ENCODE results near the gene LDAH. TPM values are rescaled to one million over a fixed set of nuclear protein-coding genes. Genes with fewer than 3 reads are reported as not detected.

Gene LDAH
- total RNA-seq, 1 experiment from 2014 or later, result 17.2 TPM

- in situ Hi-C loops (cut with HindIII; ENCODE audit: low pct_unique_long_range_greater_than_20kb, low sequenced_read_pairs), result no loop called here
- TF ChIP-seq SIN3A (IDR thresholded peaks at IDR 0.05; ENCODE audit: borderline replicate concordance, insufficient read depth, low read depth, low read length), result no peak
- TF ChIP-seq TCF7L2 (IDR thresholded peaks at IDR 0.05; ENCODE audit: low read depth, low read length), result no peak
- TF ChIP-seq POLR2AphosphoS5 (IDR thresholded peaks at IDR 0.05; ENCODE audit: low read depth, low read length), result no peak
- TF ChIP-seq, protein P1, sequence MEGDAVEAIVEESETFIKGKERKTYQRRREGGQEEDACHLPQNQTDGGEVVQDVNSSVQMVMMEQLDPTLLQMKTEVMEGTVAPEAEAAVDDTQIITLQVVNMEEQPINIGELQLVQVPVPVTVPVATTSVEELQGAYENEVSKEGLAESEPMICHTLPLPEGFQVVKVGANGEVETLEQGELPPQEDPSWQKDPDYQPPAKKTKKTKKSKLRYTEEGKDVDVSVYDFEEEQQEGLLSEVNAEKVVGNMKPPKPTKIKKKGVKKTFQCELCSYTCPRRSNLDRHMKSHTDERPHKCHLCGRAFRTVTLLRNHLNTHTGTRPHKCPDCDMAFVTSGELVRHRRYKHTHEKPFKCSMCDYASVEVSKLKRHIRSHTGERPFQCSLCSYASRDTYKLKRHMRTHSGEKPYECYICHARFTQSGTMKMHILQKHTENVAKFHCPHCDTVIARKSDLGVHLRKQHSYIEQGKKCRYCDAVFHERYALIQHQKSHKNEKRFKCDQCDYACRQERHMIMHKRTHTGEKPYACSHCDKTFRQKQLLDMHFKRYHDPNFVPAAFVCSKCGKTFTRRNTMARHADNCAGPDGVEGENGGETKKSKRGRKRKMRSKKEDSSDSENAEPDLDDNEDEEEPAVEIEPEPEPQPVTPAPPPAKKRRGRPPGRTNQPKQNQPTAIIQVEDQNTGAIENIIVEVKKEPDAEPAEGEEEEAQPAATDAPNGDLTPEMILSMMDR (IDR thresholded peaks at IDR 0.05), result no peak
- no peaks in the 10 kb centered on the region for H3K36me3 ChIP-seq (ENCODE audit: control insufficient read depth, insufficient read depth, low read length)
- ATAC-seq (no peak), DNase-seq (ENCODE audit: low read depth, low spot score) (no peak)
- POLR2A ChIA-PET, result no interaction called here
- CTCF ChIA-PET, result no interaction called here
- H3K27ac ChIP-seq (ENCODE audit: low read length), result no peak overlapping the region
- intact Hi-C loops (cut with micrococcal nuclease; ENCODE audit: unreplicated experiment), result no loop called here
- H3K4me3 ChIP-seq (ENCODE audit: low read depth in 2 of 2, low read length in 2 of 2), result no peak overlapping the region
- H3K27me3 ChIP-seq (ENCODE audit: control insufficient read depth, insufficient read depth, low read length), result no peaks in the 10 kb centered on the region
- no peaks in the 10 kb centered on the region for H3K9me3 ChIP-seq (ENCODE audit: control insufficient read depth, insufficient read depth, low read depth, low read length)
- no TSS peak for BruUV-seq (replicated peaks)
- H3K4me1 ChIP-seq (ENCODE audit: control insufficient read depth, insufficient read depth, low read length), result no peaks in the 10 kb centered on the region
These were observed 96.0 kb downstream of the LDAH start for GRCh38 chr2:20726913-20727312.

GRCh38 chr2:20725782-20726181 lies 97.1 kb downstream of the LDAH start:
- Histone ChIP-seq H3K4me1 (ENCODE audit: control insufficient read depth, insufficient read depth, low read length) (no peaks in the 10 kb centered on the region), H3K27ac (ENCODE audit: low read length) (no peak overlapping the region), H3K9me3 (ENCODE audit: control insufficient read depth, insufficient read depth, low read depth, low read length) (no peaks in the 10 kb centered on the region), H3K36me3 (ENCODE audit: control insufficient read depth, insufficient read depth, low read length) (no peaks in the 10 kb centered on the region), H3K4me3 (ENCODE audit: low read depth in 2 of 2, low read length in 2 of 2) (no peak overlapping the region), H3K27me3 (ENCODE audit: control insufficient read depth, insufficient read depth, low read length) (no peaks in the 10 kb centered on the region)
- TF ChIP-seq TCF7L2 (IDR thresholded peaks at IDR 0.05; ENCODE audit: low read depth, low read length), result no peak
- TF ChIP-seq, protein P2, sequence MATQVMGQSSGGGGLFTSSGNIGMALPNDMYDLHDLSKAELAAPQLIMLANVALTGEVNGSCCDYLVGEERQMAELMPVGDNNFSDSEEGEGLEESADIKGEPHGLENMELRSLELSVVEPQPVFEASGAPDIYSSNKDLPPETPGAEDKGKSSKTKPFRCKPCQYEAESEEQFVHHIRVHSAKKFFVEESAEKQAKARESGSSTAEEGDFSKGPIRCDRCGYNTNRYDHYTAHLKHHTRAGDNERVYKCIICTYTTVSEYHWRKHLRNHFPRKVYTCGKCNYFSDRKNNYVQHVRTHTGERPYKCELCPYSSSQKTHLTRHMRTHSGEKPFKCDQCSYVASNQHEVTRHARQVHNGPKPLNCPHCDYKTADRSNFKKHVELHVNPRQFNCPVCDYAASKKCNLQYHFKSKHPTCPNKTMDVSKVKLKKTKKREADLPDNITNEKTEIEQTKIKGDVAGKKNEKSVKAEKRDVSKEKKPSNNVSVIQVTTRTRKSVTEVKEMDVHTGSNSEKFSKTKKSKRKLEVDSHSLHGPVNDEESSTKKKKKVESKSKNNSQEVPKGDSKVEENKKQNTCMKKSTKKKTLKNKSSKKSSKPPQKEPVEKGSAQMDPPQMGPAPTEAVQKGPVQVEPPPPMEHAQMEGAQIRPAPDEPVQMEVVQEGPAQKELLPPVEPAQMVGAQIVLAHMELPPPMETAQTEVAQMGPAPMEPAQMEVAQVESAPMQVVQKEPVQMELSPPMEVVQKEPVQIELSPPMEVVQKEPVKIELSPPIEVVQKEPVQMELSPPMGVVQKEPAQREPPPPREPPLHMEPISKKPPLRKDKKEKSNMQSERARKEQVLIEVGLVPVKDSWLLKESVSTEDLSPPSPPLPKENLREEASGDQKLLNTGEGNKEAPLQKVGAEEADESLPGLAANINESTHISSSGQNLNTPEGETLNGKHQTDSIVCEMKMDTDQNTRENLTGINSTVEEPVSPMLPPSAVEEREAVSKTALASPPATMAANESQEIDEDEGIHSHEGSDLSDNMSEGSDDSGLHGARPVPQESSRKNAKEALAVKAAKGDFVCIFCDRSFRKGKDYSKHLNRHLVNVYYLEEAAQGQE (IDR thresholded peaks at IDR 0.05; ENCODE audit: insufficient read depth in 1 of 2, low read depth in 2 of 2, low read length in 1 of 2), result no peak
- no peak for TF ChIP-seq POLR2AphosphoS5 (IDR thresholded peaks at IDR 0.05; ENCODE audit: low read depth, low read length)
- TF ChIP-seq, protein P1 (IDR thresholded peaks at IDR 0.05), result no peak
- no peak for TF ChIP-seq SIN3A (IDR thresholded peaks at IDR 0.05; ENCODE audit: borderline replicate concordance, insufficient read depth, low read depth, low read length)
- DNase-seq (ENCODE audit: low read depth, low spot score) (no peak), ATAC-seq (no peak)
- intact Hi-C loops (cut with micrococcal nuclease; ENCODE audit: unreplicated experiment) (no loop called here), in situ Hi-C loops (cut with HindIII; ENCODE audit: low pct_unique_long_range_greater_than_20kb, low sequenced_read_pairs) (no loop called here)
- no TSS peak for BruUV-seq (replicated peaks)
- ChIA-PET POLR2A (no interaction called here), CTCF (no interaction called here)

Measured in Panc1 (cell line).